Fibroblast of lung (primary cell): ENCODE results near the gene MINK1. TPM values are rescaled to one million over a fixed set of nuclear protein-coding genes. Genes with fewer than 3 reads are reported as not detected.

Source experiments
- DNase-seq, 2 donors: peaks; one replicate each; pipeline versions ENCODE4 v3.0.0 to v3.0.0-alpha.2; 2010; ENCODE audit warnings: low read depth in 2 of 2
- H2AFZ ChIP-seq: 2 replicates; pipeline ENCODE4 v1.5.1; 2012; ENCODE audit warnings: low read length, control low read depth, inconsistent platforms
- H3K27ac ChIP-seq: 2 replicates; pipeline ENCODE4 v1.5.1; 2011; ENCODE audit warnings: low read length, control low read depth; ENCODE audit not compliant: insufficient read depth
- H3K27me3 ChIP-seq: 2 replicates; pipeline ENCODE4 v1.5.1; 2011; ENCODE audit warnings: mild to moderate bottlenecking, low read length; ENCODE audit not compliant: control insufficient read depth, insufficient read depth
- H3K36me3 ChIP-seq: 2 replicates; pipeline ENCODE4 v1.5.1; 2011; ENCODE audit warnings: low read length; ENCODE audit not compliant: control insufficient read depth, insufficient read depth
- H3K4me1 ChIP-seq: 2 replicates; pipeline ENCODE4 v1.5.1; 2011; ENCODE audit warnings: low read length; ENCODE audit not compliant: control insufficient read depth, insufficient read depth; ENCODE audit errors: extremely low read depth
- H3K4me2 ChIP-seq: 2 replicates; pipeline ENCODE4 v1.5.1; 2011; ENCODE audit warnings: low read length, control low read depth; ENCODE audit not compliant: insufficient read depth; ENCODE audit errors: extremely low read depth
- H3K4me3 ChIP-seq, 4 experiments: fragments of 200-600 bp in 1 of 4; sonication (generic) in 1 of 4; replicated peaks in 1 of 4; 2 replicates each; pipeline ENCODE4 v1.5.1; 2011 to 2016; ENCODE audit warnings: low read length in 4 of 4, low read depth in 3 of 4, mild to moderate bottlenecking in 3 of 4, control low read depth in 2 of 4, inconsistent platforms in 1 of 4, mixed read lengths in 1 of 4; ENCODE audit not compliant: insufficient read depth in 1 of 4; ENCODE audit errors: control extremely low read depth in 1 of 4
- H3K79me2 ChIP-seq: 2 replicates; pipeline ENCODE4 v1.5.1; 2012; ENCODE audit warnings: mild to moderate bottlenecking, low read length, inconsistent platforms; ENCODE audit not compliant: control insufficient read depth, insufficient read depth
- H3K9ac ChIP-seq: 2 replicates; pipeline ENCODE4 v1.5.1; 2011; ENCODE audit warnings: mild to moderate bottlenecking, low read length, control low read depth; ENCODE audit not compliant: insufficient read depth
- H3K9me3 ChIP-seq: 2 replicates; pipeline ENCODE4 v1.5.1; 2012; ENCODE audit warnings: low read depth, low read length; ENCODE audit not compliant: control insufficient read depth, insufficient read depth
- H4K20me1 ChIP-seq: 2 replicates; pipeline ENCODE4 v1.5.1; 2011; ENCODE audit warnings: low read length; ENCODE audit not compliant: control insufficient read depth, insufficient read depth; ENCODE audit errors: extremely low read depth
- CTCF ChIP-seq, 2 donors: IDR thresholded peaks in 1 of 2; conservative IDR thresholded peaks in 1 of 2; 1 replicate in 1 of 2; 2 replicates in 1 of 2; pipeline ENCODE4 v1.5.1; 2011 to 2012; ENCODE audit warnings: low read length in 2 of 2, control low read depth in 1 of 2, inconsistent platforms in 1 of 2, low read depth in 1 of 2, mild to moderate bottlenecking in 1 of 2
- EZH2 ChIP-seq: IDR thresholded peaks from 2 replicates; pipeline ENCODE4 v1.5.1; 2012; ENCODE audit warnings: low read length, control low read depth, mild to moderate bottlenecking; ENCODE audit errors: missing control alignments
- polyA plus RNA-seq, 2 donors: library from polyadenylated mRNA; depleted of rRNA in 1 of 2; stranded (reverse) in 1 of 2; unstranded in 1 of 2; fragments of >200 nt; gene quantifications; 2 replicates each; pipeline ENCODE4 v1.2.1, GENCODE V29; 2011 to 2012; ENCODE audit warnings: missing spikeins in 1 of 2
- total RNA-seq: library from RNA; depleted of rRNA; stranded (reverse); fragments of >200 nt; gene quantifications from 2 replicates; pipeline ENCODE4 v1.2.1, GENCODE V29; 2014

The MINK1 gene
- total and polyA plus RNA-seq, 2 donors (not counting 1 experiment from before 2014, with no cell fraction given): 27.2 to 28.6 TPM

- Histone ChIP-seq H3K4me2 (no peak overlapping the region), H3K9me3 (no peaks in the 10 kb centered on the region), H3K36me3 (peaks cover 6% of the 10 kb centered on the region), H3K4me3 (no peak overlapping the region), H3K4me1 (no peaks in the 10 kb centered on the region), H3K9ac (no peak overlapping the region), H3K27ac (no peak overlapping the region), H3K27me3 (no peaks in the 10 kb centered on the region), H2AFZ (no peak overlapping the region), H4K20me1 (no peaks in the 10 kb centered on the region), H3K79me2 (no peaks in the 10 kb centered on the region)
- DNase-seq: no peak
- TF ChIP-seq CTCF (conservative IDR thresholded peaks at IDR 0.05 in 1 of 2, IDR thresholded peaks at IDR 0.05 in 1 of 2; ENCODE audit: low read depth in 1 of 2, low read length in 2 of 2) (no peak), EZH2 (no peak)
These were observed 21.7 kb upstream of the MINK1 start for GRCh38 chr17:4811471-4811870.

- H3K36me3 ChIP-seq: peaks cover 9% of the 10 kb centered on the region
- H3K4me2 ChIP-seq: no peak overlapping the region
- no peaks in the 10 kb centered on the region for H3K27me3 ChIP-seq
- no peak overlapping the region for H3K9ac ChIP-seq
- H3K27ac ChIP-seq: no peak overlapping the region
- no peaks in the 10 kb centered on the region for H3K4me1 ChIP-seq
- TF ChIP-seq EZH2 (no peak), CTCF (conservative IDR thresholded peaks at IDR 0.05 in 1 of 2, IDR thresholded peaks at IDR 0.05 in 1 of 2; ENCODE audit: low read depth in 1 of 2, low read length in 2 of 2) (no peak)
- no peak overlapping the region for H2AFZ ChIP-seq
- H3K79me2 ChIP-seq: no peaks in the 10 kb centered on the region
- no peak overlapping the region for H3K4me3 ChIP-seq
- no peaks in the 10 kb centered on the region for H3K9me3 ChIP-seq
- H4K20me1 ChIP-seq: no peaks in the 10 kb centered on the region
- no peak for DNase-seq
These were observed 20.4 kb upstream of the MINK1 start for GRCh38 chr17:4812690-4813089.

- Histone ChIP-seq H3K79me2 (no peaks in the 10 kb centered on the region), H3K9me3 (no peaks in the 10 kb centered on the region), H3K9ac (no peak overlapping the region), H3K4me2 (no peak overlapping the region), H3K4me3 (no peak overlapping the region), H3K36me3 (peaks cover 9% of the 10 kb centered on the region), H3K27ac (no peak overlapping the region), H3K4me1 (no peaks in the 10 kb centered on the region), H3K27me3 (no peaks in the 10 kb centered on the region), H2AFZ (no peak overlapping the region), H4K20me1 (no peaks in the 10 kb centered on the region)
- no peak for DNase-seq
- TF ChIP-seq CTCF (conservative IDR thresholded peaks at IDR 0.05 in 1 of 2, IDR thresholded peaks at IDR 0.05 in 1 of 2; ENCODE audit: low read depth in 1 of 2, low read length in 2 of 2): peak in 1 of 2 donors; percentile 44
- TF ChIP-seq EZH2: no peak
These were observed 18.0 kb upstream of the MINK1 start for GRCh38 chr17:4815043-4815675.
